ENCODE data around the gene TRIM33. TPM values are rescaled to one million over a fixed set of nuclear protein-coding genes. Genes with fewer than 3 reads are reported as not detected.
A peak's percentile ranks its signal among the peaks of the same experiment; 100 is the strongest.

Gene TRIM33
- total and polyA plus RNA-seq, 10 of the 15 experiments (the other 5 are each of a cell fraction or from before 2014, with no cell fraction given) = 9.0 to 40.3 (median 22.0) TPM

DNA sequence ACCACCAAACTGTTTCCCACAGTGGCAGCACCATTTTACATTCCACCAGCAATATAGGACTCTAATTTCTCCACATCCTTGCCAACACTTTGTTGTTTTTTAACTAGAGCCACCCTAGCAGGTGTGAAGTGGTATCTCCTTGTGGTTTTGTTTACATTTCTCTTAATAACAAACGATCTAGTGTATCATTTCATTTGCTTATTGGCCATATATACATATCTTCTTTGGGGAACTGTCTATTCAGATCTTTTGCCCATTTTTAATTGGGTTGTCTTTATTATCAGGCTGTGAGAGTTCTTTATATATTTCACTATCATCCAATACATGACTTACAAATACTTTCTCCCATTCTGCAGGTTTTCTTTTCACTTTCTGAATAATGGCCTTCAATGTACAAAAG lies 18.0 kb downstream of the TRIM33 start (continued):
- TF ChIP-seq IRF3 (IDR thresholded peaks at IDR 0.05) = no peak
- TF ChIP-seq SP1 (IDR thresholded peaks at IDR 0.05; ENCODE audit: low read depth, low read length) = no peak
- TF ChIP-seq TARDBP (IDR thresholded peaks at IDR 0.05; ENCODE audit: borderline replicate concordance) = no peak
- no peak for TF ChIP-seq IRF5 (IDR thresholded peaks at IDR 0.05; ENCODE audit: borderline replicate concordance)
- TF ChIP-seq, protein P1, sequence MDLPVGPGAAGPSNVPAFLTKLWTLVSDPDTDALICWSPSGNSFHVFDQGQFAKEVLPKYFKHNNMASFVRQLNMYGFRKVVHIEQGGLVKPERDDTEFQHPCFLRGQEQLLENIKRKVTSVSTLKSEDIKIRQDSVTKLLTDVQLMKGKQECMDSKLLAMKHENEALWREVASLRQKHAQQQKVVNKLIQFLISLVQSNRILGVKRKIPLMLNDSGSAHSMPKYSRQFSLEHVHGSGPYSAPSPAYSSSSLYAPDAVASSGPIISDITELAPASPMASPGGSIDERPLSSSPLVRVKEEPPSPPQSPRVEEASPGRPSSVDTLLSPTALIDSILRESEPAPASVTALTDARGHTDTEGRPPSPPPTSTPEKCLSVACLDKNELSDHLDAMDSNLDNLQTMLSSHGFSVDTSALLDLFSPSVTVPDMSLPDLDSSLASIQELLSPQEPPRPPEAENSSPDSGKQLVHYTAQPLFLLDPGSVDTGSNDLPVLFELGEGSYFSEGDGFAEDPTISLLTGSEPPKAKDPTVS (IDR thresholded peaks at IDR 0.05; ENCODE audit: low read depth, low read length) = no peak
- no peak for TF ChIP-seq SMAD5 (IDR thresholded peaks at IDR 0.05; ENCODE audit: low read depth)
- no peak for TF ChIP-seq ESRRA (IDR thresholded peaks at IDR 0.05; ENCODE audit: low read length)
- TF ChIP-seq, protein P2, sequence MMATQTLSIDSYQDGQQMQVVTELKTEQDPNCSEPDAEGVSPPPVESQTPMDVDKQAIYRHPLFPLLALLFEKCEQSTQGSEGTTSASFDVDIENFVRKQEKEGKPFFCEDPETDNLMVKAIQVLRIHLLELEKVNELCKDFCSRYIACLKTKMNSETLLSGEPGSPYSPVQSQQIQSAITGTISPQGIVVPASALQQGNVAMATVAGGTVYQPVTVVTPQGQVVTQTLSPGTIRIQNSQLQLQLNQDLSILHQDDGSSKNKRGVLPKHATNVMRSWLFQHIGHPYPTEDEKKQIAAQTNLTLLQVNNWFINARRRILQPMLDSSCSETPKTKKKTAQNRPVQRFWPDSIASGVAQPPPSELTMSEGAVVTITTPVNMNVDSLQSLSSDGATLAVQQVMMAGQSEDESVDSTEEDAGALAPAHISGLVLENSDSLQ (IDR thresholded peaks at IDR 0.05) = no peak

GRCh38 chr1:114490274-114490693 lies 20.7 kb downstream of the TRIM33 start:
- BruUV-seq (replicated peaks) = no TSS peak
- H3K9ac ChIP-seq (ENCODE audit: control insufficient read depth, insufficient read depth, low read length) = no peak overlapping the region
- no peak overlapping the region for H3K27ac ChIP-seq (ENCODE audit: control insufficient read depth, insufficient read depth)
- in situ Hi-C loops (cut with MboI) (no loop called here), intact Hi-C loops (cut with micrococcal nuclease; ENCODE audit: unreplicated experiment) (no loop called here)
- no peaks in the 10 kb centered on the region for H3K4me1 ChIP-seq (ENCODE audit: control insufficient read depth, insufficient read depth, low read length)
- CTCF ChIA-PET = interaction anchor here (0.6 kb wide), 1 partner anchor 253 kb away, joined by 3 read pairs; no protein-coding TSS in a partner anchor
- POLR2A ChIA-PET = no interaction called here
- no peak overlapping the region for H2AFZ ChIP-seq (ENCODE audit: control insufficient read depth, low read depth, low read length)
- RAD21 ChIA-PET (ENCODE audit: unreplicated experiment) = no interaction called here
- H3K4me2 ChIP-seq (ENCODE audit: control insufficient read depth, insufficient read depth) = no peak overlapping the region
- peaks cover 8% of the 10 kb centered on the region for H3K9me3 ChIP-seq (replicated peaks; ENCODE audit: control insufficient read depth, insufficient read depth, low read length)
- no peak overlapping the region for H3K4me3 ChIP-seq
- H3K27me3 ChIP-seq (replicated peaks in 1 of 2; ENCODE audit: control insufficient read depth in 2 of 2, insufficient read depth in 2 of 2, low read length in 1 of 2) = no peaks in the 10 kb centered on the region
- H4K20me1 ChIP-seq (ENCODE audit: control insufficient read depth, insufficient read depth) = no peaks in the 10 kb centered on the region
- DNase-seq (ENCODE audit: low read depth, low spot score) (no peak), ATAC-seq (peak; percentile 67), FAIRE-seq (no peak)
- SMC1A ChIA-PET (ENCODE audit: uncharacterized antibody, unreplicated experiment) = interaction anchor here (0.6 kb wide), 1 partner anchor 18 kb away, joined by 3 read pairs; no protein-coding TSS in a partner anchor
- 0% methylated on average over 1 of the region's 1 CpG for WGBS (ENCODE audit: insufficient coverage, insufficient replicate concordance, low lambda C conversion rate, missing lambda C conversion rate)
- peaks cover 47% of the 10 kb centered on the region for H3K79me2 ChIP-seq (ENCODE audit: control insufficient read depth, insufficient read depth, low read length)
- no peaks in the 10 kb centered on the region; a peak in 2 of 4 replicates for H3K36me3 ChIP-seq (ENCODE audit: control insufficient read depth in 2 of 2, insufficient read depth in 2 of 2, low read length in 1 of 2)
- TF ChIP-seq NFXL1 (IDR thresholded peaks at IDR 0.05; ENCODE audit: borderline replicate concordance) (no peak), POLR2AphosphoS2 (IDR thresholded peaks at IDR 0.05; ENCODE audit: low read depth, low read length) (no peak), YY1 (IDR thresholded peaks at IDR 0.05; ENCODE audit: low read depth, low read length) (no peak), JUNB (IDR thresholded peaks at IDR 0.05) (no peak), IRF4 (IDR thresholded peaks at IDR 0.05; ENCODE audit: low read depth, low read length) (no peak), HDAC6 (IDR thresholded peaks at IDR 0.05; ENCODE audit: unreplicated experiment) (no peak), CBX3 (IDR thresholded peaks at IDR 0.05; ENCODE audit: borderline replicate concordance, low read depth) (no peak), WRNIP1 (IDR thresholded peaks at IDR 0.05; ENCODE audit: borderline replicate concordance, low read depth, low read length) (no peak), RELB (IDR thresholded peaks at IDR 0.05; ENCODE audit: low read depth) (no peak)
- TF ChIP-seq, protein P3, sequence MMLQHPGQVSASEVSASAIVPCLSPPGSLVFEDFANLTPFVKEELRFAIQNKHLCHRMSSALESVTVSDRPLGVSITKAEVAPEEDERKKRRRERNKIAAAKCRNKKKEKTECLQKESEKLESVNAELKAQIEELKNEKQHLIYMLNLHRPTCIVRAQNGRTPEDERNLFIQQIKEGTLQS (IDR thresholded peaks at IDR 0.05; ENCODE audit: borderline replicate concordance, extremely low read depth, low read depth, low read length) = no peak
